ACHN (cell line): ENCODE measurements around the gene ZSWIM2.
"Not testable (repeated sequence)": the region's sequence is repeated elsewhere in the genome, so short reads cannot be mapped to it uniquely, and the experiment has no call there.

Source experiments
- DNase-seq: peaks from one replicate; pipeline ENCODE4 v3.0.0-alpha.2; 2015
- in situ Hi-C: cut with HindIII; loops from 2 replicates; pipeline ENCODE4 v1.10.0; 2017; ENCODE audit warnings: low sequenced_read_pairs, low pct_ligation_motif_present, low pct_unique_long_range_greater_than_20kb

Gene ZSWIM2

GRCh38 chr2:186862869-186863709, 14.1 kb upstream of the ZSWIM2 start:
- in situ Hi-C loops, result loop anchor here (25.0 kb wide), 1 partner anchor 599 kb away; no protein-coding TSS in a partner anchor
- DNase-seq, result peak; percentile 49

DNA sequence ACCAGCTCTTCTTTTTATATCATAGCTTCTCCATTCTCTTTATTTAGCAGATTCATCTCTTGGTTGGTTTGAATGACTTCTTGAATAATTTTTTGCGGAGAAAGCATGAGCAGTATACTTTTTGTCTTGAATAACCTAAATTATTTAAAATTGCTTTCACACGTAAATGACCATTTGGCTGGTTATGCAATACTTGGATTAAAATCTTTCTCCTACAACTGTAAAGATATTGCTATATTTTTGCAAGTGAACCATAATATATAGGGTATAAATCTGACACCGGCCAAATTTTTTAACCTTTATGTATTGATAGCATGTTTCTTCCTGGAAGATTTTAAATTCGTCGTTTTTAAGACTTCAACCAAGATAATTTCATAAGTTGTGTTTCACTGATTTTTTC, 6.2 kb upstream of the ZSWIM2 start:
- in situ Hi-C loops, result loop anchor here (25.0 kb wide), 1 partner anchor 607 kb away; no protein-coding TSS in a partner anchor
- DNase-seq, result no peak

- DNase-seq, result no peak
- in situ Hi-C loops, result loop anchor here (25.0 kb wide), 1 partner anchor 608 kb away; no protein-coding TSS in a partner anchor
Measured at GRCh38 chr2:186853951-186854350, 5.0 kb upstream of the ZSWIM2 start.

DNA sequence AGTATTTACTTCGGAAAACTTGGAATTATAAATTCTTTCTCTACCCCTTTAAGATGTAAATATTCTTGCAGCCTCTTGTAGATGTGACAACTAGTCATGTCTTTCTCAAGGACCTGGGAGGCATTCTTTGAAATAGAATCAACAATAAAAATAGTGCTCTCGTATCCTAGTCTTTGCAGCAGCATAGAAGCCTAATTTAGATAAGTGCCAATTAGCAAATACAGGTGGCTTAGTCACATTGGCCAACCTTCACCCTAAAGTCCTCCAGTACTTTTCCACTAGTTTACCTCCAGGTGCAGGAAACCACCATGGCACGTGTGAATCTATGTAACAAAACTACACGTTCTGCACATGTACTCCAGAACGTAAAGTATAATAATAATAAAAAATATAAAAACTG, 3.5 kb upstream of the ZSWIM2 start:
- in situ Hi-C loops, result loop anchor here (25.0 kb wide), 1 partner anchor 610 kb away; no protein-coding TSS in a partner anchor
- no peak for DNase-seq

- DNase-seq, result no peak
- in situ Hi-C loops, result no loop called here
Measured at GRCh38 chr2:186842373-186842772, 6.6 kb downstream of the ZSWIM2 start.

- in situ Hi-C loops, result no loop called here
- DNase-seq, result no peak
Measured at GRCh38 chr2:186841940-186842339, 7.0 kb downstream of the ZSWIM2 start.

GRCh38 chr2:186835628-186836027, 13.3 kb downstream of the ZSWIM2 start:
- in situ Hi-C loops, result no loop called here
- DNase-seq, result no peak

- DNase-seq, result no peak
- in situ Hi-C loops, result no loop called here
Measured at GRCh38 chr2:186827862-186828492, 21.0 kb downstream of the ZSWIM2 start.

- in situ Hi-C loops, result no loop called here
- no peak for DNase-seq
Measured at GRCh38 chr2:186827411-186827810, 21.6 kb downstream of the ZSWIM2 start.

DNA sequence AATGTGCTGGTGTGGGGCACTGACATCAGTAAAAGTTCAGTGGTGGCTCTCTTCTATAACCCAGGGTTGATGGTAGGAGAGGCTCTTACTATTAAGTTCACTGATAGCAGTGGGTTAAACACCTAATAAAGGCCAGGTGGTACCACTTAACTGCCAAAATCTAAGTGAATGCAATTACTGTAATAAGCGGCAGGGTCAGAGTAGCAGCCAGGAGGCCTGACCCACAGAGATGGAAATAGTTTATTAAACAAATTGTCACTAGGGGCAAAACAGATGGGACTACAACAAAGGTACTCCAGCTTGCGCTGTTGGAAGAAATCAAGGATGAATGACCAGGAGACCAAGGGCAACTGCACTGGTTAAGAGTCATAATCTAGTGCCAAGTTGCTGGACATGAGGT, 26.6 kb downstream of the ZSWIM2 start:
- DNase-seq, result no peak
- in situ Hi-C loops, result no loop called here

DNA sequence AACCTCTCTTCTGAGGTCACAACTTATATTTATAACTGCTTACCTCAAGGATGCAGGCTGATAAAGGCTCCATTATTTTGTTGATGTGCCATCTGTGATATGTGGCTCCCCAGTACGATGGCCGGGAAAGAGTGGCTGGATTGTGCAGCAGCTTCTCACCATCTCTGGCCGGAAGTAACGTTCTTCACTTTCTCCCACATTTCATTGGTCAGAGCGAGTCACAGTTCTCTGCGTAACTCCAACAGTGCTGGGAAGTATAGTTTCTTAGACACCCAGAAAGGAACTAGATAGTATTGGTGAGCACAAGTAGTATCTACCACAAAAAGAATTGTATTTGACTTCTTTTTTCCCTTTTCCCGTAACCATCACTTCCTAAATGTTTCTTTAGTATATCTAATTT, 28.7 kb downstream of the ZSWIM2 start:
- DNase-seq, result no peak
- in situ Hi-C loops, result no loop called here

- in situ Hi-C loops, DNase-seq: not testable (repeated sequence)
Measured at GRCh38 chr2:186811760-186812159, 37.2 kb downstream of the ZSWIM2 start.

GRCh38 chr2:186806591-186806990, 42.4 kb downstream of the ZSWIM2 start:
- no peak for DNase-seq
- in situ Hi-C loops, result no loop called here

DNA sequence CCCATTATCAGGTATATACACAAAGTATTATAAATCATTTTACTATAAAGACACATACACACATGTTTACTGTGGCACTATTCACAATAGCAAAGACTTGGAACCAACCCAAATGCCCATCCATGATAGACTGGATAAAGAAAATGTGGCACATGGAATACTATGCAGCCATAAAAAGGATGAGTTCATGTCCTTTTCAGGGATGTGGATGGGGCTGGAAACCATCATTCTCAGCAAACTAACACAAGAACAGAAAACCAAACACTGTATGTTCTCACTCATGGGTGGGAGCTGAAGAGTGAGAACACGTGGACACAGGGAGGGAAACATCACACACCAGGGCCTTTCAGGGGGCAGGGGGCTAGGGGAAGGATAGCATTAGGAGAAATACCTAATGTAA, 50.4 kb downstream of the ZSWIM2 start:
- in situ Hi-C loops, DNase-seq: not testable (repeated sequence)

- in situ Hi-C loops, result no loop called here
- DNase-seq, result no peak
Measured at GRCh38 chr2:186784930-186785329, 64.0 kb downstream of the ZSWIM2 start.

DNA sequence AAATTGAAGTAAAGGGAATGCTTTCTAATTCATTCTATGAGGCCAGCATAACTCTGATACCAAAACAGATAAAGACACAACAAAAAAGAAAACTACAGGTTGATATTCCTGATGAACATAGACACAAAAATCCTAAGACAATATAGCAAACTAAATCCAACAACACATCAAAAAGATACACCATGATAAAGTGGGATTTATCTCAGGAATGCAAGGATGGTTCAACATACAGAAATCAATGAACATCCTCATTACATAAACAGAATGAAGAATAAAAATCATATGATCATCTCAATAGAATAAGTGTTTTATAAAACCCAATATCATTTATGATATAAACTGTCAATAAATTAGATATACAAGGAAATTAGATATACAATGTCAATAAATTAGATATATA, 65.7 kb downstream of the ZSWIM2 start:
- DNase-seq, result no peak
- in situ Hi-C loops, result no loop called here

GRCh38 chr2:186780701-186781316, 68.2 kb downstream of the ZSWIM2 start:
- peak; percentile 40 for DNase-seq
- in situ Hi-C loops, result no loop called here
